WI38 (cell line): ENCODE data around the gene HOOK1.
"Not testable (repeated sequence)": the region's sequence is repeated elsewhere in the genome, so short reads cannot be mapped to it uniquely, and the experiment has no call there.

ENCODE experiments used
- H3K4me3 ChIP-seq: 2 replicates; pipeline ENCODE4 v1.5.1; 2011; ENCODE audit warnings: low read depth, mild to moderate bottlenecking, control low read depth, low read length
- CTCF ChIP-seq: IDR thresholded peaks from 2 replicates; pipeline ENCODE4 v1.5.1; 2012; ENCODE audit warnings: low read depth, mild to moderate bottlenecking, control low read depth, low read length

HOOK1 gene

GRCh38 chr1:59846209-59846894, 31.6 kb downstream of the HOOK1 start:
- no peak for TF ChIP-seq CTCF
- H3K4me3 ChIP-seq = no peak overlapping the region

- TF ChIP-seq CTCF = no peak
- no peak overlapping the region for H3K4me3 ChIP-seq
Observed at GRCh38 chr1:59846895-59847282, 32.1 kb downstream of the HOOK1 start.

- H3K4me3 ChIP-seq = no peak overlapping the region
- no peak for TF ChIP-seq CTCF
Observed at GRCh38 chr1:59852117-59852516, 37.4 kb downstream of the HOOK1 start.

- H3K4me3 ChIP-seq = not testable (repeated sequence)
Observed at GRCh38 chr1:59855297-59855696, 40.5 kb downstream of the HOOK1 start.

- no peak for TF ChIP-seq CTCF
Observed at GRCh38 chr1:59856725-59857338, 42.1 kb downstream of the HOOK1 start.

GRCh38 chr1:59857679-59858354, 43.1 kb downstream of the HOOK1 start:
- TF ChIP-seq CTCF = no peak

More at GRCh38 chr1:59856725-59857338, 42.1 kb downstream of the HOOK1 start:
- H3K4me3 ChIP-seq = no peak overlapping the region

GRCh38 chr1:59866462-59866861, 51.7 kb downstream of the HOOK1 start:
- TF ChIP-seq CTCF = no peak
- no peak overlapping the region for H3K4me3 ChIP-seq

More at GRCh38 chr1:59857679-59858354, 43.1 kb downstream of the HOOK1 start:
- no peak overlapping the region for H3K4me3 ChIP-seq
